Amygdala (tissue), 56 donors: ENCODE data around the gene DNAJC2.
"Not testable (repeated sequence)": the region's sequence is repeated elsewhere in the genome, so short reads cannot be mapped to it uniquely, and the experiment has no call there.

Experiments used
- DNase-seq, 56 donors: peaks; one replicate each; lab custom pipeline; 2025; lab: John Stamatoyannopoulos, UW

DNAJC2 gene

DNA sequence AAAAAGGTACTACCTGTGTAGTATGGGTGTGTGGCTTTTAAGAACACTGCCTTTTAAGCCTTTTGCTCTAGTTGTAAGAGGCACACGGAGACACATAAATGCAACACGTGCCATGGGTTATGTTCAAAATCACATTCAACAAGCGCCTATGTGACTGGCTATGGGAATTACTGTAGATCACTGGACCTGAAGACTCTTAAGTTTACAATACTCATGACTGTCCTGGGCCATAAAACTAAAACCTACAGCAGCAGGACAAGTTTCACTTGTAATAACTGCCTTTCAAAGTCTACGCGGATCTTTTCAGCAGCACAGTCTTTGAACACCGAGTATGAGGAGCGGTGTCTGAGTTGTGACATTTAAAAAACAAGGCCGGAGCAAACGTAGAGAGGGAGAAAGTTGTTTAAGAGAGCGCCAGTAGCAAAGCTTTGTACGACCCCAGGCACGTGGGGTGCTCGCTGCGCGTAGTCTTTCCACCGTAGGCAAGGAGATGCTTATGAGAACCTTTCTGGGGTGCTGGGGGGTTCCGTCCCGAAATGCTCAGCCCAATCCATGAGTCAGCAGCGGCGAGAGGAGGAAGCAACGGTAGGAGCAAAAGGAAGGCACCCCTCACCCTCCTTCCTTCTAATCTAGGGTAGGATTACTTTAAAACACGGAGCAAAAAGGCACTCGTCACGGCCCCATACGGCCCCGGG is 662 bp downstream of the DNAJC2 start:
- peak in 21 of 56 donors; percentile 3 to 58 (median 34) for DNase-seq

DNA sequence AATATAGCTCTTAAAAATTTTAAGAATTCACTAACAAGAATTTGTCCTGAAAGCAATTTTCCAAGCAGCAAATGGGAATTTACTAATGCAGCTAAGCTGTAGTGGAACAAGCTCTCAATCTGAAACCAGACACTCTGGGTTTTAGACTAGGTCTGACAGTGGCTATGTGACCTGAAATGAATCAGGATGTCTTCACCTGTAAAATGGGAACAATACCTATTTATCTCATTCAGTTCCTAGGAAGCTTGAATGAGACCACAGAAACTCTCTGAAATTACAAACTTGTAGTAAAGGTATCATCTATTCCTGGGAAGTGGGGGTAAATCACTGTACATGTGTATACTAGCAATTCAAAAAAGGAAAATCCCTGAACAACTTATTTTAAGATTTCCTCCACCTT is 1.2 kb downstream of the DNAJC2 start:
- DNase-seq, result no peak

DNA sequence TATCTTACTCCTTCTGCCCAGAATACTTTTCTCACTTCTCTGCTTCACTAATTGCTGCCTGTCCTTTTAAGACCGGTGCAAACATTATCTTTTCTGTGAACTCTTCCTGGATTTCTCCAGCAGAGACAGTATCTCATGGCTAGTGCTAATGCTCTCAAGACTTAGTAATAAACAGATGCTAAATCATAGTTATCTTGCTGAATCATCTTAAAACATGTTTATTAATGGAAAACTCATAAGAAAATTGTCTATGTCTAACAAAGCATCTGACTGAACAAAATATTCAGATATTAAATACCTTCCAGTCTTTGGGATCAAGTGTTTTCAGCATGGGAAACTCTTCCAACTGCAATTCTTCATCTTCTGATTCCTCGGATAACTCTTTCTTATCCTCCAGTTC is 3.1 kb downstream of the DNAJC2 start:
- no peak for DNase-seq

DNA sequence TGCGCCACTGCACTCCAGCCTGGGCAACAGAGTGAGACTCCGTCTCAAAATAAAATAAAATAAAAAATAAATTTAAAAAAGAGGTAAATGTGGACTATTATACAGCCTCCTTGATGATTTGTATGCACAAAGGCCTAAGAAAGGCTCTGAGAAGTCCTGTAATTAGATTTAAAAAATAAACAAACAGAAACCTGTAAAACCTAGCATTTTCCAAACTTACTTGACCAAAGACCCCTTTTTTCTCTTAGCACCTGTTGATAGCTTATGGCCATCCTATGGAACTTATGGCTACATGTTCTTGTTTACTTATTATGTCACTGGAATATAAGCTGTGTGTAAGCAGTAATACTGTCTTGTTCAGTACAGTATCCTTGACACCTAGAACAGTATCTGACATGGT is 5.7 kb downstream of the DNAJC2 start:
- no peak for DNase-seq

DNA sequence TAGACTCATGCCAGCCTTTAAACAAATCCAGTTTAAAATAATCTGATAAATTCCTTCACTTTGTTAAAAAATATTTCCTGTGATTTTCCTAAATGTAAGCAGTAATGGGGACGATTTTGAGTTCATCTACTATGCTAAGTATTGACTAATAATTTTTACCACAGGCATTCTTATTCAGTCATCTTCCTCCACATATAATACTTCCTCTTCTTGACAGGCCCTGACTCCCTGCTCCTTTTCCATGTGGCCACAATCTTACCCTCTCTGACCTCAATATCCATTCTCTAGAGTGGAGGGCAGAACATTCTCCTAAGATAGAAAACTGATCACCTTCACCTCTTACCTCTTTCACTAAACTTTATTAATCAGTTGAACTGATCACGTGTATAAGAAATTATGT is 7.8 kb downstream of the DNAJC2 start:
- no peak for DNase-seq

DNA sequence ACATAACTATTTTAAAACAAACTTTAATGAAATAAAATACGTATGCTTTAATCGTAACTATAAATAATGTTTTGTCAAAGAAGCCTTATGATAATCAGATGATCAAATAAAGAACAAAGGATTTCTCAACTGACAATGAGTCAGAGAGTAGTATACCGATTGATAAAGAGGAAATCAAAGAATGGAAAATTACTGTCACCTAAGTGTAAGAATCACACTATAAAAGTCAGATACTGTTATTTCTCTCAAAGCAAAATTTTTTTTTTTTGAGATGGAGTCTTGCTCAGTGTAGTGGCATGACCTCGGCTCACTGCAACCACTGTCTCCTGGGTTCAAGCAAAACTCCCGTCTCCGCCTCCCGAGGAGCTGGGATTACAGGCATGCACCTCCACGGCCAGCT is 18.8 kb downstream of the DNAJC2 start:
- no peak for DNase-seq

DNA sequence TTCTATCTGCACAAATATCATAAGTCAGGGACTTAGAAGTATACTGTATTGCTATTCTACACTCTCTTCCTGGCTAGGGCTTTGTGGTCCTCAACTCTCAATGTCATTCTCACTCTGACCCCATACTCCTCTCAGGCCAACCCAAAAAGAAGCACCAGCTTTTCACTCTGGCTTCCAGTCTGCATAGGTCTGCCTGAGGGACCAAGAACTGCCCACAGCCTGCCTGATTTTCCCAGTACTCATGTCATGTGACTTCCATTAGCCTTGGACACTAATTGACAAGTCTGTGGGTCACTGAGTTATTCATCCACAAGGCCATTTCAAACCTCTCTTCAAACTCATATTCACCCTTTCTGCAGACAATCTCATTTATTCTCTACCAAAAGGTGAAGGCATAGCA is 27.6 kb downstream of the DNAJC2 start:
- DNase-seq, result no peak

DNA sequence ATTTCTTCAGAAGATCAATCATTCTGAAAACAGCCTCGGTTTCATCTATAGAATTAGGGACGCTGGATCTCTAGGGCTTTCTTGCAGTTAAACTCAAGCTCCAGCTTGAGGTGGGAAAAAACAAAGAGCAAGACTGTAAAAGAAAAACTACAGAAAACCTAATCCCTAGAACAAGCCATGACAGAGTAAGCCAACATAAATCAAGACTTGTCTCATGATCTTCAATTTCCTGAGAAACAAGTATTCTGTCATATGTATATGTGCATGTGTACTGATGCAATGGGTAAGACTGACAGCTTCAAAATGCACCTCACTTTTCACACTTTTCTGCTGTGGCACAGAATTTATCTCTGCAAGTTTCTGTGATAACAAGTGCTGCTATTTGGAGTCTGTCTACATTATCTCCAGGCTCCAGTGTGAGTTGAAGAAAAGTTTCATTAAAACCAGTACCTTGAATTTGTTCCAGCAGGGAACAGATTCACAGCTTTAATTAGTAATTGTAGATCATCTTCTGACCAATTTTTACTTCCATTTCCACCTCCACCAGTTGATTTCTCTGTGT is 28.1 kb downstream of the DNAJC2 start:
- no peak for DNase-seq

DNA sequence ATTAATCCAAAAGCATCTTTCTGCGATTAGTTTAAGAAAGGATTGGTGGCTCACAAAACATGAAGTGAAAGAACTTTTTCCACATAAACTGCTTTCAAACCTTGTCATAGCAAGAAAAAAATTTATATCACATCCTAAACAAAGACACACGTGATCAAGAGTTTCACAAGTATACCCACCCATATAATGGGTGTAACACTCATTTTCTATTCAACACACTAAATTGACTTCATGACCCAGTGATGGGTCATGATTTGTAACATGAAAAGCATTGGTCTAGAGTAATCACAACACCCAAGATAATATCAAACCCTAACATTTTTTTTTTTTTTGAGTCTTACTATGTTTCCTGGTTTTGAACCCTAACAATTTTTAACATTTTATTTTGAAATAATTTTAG is 29.7 kb downstream of the DNAJC2 start:
- DNase-seq, result no peak

DNA sequence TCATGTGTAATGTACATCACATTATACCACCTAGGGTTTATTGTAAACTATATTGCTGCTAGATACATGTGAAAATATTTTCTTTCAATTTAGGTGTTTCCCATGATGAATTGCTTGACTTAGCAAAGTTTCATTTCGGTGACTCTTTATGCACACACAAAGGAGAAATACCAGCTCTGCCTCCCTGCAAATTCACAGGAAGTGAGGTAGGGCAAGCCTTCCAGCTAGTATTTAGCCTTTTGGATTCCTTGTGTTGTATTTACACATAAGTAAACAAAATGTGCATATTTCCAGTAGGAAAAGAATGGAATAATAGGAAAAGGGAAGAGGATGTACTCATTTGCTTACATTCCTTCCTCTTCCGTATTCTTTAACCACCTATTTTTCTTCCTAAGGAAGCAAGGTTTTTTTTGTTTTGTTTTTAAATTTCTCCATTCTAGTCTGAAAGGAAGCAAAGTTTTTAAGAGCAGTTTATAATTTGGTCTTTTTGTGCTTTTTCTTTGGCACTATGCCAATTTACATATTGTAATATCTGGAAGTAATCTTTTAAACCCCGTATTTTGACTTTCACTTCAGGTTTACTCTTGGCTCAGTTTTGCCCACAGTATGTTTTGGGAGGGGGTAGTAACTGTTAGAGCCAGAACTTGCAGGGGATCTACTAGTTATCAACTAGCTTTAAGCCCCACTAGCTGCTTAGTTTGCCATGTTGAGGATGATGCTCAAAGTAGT is 36.9 kb downstream of the DNAJC2 start:
- no peak for DNase-seq

DNA sequence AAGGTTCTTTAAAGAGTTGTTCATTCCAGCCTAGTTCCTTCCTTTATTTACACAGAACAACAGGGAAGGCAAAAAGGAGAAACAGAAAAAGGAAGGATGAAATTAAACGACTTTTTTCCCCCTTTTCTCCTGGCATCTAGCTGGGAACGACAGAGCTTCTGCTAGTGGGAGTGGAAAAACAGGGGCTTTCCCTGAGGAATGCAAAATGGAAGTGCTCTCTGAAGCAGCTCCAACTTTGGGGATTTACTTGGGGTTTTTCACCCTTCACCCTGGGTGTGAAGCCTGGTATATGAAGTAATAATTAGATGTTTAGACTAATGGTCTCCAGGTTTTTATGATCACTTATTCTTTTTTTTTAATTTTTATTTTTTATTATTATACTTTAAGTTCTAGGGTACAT is 43.1 kb downstream of the DNAJC2 start:
- DNase-seq, result no peak

DNA sequence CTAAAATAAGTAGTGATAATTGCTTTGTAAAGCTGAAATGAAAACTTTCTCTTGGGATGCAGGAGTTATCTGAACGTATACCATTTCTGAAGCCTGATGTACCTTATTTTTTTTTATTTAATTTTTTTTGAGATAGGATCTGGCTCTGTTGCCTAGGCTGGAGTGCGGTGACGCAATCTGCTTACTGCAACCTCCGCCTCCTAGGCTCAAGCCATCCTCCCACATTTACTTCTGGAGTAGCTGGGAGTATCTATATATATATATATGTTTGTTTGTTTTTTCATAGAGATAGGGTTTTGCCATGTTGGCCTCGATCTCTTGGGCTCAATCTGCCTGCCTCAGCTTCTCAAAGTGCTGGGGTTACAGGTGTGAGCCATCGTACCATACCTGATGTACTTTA is 44.9 kb downstream of the DNAJC2 start:
- no peak for DNase-seq

DNA sequence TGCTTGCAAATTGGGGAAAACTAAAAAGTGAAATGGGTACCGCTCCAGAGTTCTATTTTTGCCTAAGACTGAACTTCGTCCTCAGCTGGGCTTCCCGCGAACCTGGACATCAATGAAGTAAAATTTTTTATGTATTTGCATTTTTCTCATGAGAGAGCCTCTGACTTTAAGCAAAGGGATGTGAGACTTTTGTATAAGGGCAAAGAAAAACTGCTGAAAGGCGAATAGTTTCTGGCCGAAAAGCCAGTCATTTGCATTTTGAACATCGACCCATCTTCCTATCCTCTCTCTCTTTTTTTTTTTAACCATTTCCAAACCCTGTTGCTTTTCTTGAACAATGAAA is 46.8 kb downstream of the DNAJC2 start:
- no peak for DNase-seq

DNA sequence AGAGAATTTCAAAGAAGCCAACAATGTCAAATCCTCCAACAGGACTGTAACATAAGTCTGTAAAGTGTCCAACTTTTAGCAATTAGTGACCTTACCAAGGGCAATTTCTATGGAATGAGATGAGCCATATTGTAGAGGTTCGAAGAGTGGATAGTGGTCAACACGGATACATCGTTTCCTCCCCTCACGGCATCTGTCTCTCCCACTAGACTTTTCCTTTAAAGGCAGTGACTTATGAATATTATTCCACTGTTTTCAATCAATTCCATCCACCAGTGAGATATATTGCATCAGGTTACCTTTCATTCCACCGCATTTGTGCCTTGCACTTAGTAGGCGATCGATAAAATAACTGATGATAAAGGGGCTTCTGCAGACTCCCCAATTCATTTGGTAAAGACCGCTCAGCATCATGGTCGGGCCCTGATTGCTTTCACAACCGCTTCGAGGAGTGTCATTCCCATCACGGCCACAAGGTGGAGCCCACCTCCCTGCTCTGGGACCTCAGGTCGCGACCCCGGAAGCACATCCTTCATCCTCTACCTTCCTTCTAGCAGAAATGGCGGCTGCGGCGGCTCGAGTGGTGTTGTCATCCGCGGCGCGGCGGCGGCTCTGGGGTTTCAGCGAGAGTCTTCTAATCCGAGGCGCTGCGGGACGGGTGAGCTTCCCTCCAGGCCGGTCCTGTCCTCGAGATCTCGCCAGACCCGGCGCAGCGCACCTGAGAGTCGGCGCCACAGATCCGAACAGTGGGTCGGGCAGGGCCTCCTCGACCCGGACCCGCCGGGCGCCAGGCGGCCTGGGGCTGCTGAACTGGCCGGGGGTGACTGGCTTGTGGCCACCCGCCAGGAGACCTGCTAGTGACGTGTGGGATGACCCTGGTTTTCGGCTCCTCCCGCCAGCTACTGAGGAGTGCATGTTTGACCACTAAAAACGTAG is 47.4 kb downstream of the DNAJC2 start, which contains the start of gene PMPCB:
PMPCB (plus strand) TSS at position 535 of the 936 bp plus-strand sequence; CDS start at position 560, 25 bp downstream.
- peak; percentile 61 to 99 (median 90) for DNase-seq

DNA sequence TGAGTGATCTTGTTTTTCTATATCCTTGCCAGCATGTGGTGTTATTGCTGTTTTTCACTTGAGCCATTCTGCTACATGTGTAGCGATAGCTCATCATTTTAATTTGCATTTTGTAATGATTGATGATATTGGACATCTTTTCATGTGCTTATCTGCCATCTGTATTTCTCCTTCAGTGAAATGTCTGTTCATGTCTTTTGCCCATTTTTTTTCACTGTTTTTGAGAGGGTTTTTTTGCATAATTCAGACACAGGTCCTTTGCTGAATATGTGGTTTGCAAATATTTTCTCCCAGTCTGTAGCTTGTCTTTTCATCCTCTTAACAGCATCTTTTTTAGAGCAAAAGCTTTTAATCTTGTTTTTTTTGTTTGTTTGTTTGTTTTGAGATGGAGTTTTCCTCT is 51.0 kb downstream of the DNAJC2 start:
- DNase-seq, result no peak

DNA sequence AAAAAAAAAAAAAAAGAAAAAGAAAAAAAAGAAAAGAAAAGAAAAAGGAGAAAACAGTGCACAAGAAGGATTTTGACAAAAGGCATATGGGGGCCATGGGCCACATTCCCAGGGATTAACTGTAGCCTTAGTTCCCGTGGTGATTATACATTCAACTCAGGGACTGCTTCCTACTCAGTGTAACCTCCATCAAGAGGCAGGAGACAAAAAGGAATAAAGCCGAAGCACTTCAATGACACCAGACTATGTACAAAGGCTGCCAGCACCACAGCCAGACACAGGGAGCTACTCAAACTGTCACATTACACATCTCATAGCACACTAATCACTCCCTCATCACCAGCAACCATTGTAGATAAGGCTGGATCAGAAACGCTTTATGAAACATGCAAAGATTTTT is 52.4 kb downstream of the DNAJC2 start:
- DNase-seq, result no peak

DNA sequence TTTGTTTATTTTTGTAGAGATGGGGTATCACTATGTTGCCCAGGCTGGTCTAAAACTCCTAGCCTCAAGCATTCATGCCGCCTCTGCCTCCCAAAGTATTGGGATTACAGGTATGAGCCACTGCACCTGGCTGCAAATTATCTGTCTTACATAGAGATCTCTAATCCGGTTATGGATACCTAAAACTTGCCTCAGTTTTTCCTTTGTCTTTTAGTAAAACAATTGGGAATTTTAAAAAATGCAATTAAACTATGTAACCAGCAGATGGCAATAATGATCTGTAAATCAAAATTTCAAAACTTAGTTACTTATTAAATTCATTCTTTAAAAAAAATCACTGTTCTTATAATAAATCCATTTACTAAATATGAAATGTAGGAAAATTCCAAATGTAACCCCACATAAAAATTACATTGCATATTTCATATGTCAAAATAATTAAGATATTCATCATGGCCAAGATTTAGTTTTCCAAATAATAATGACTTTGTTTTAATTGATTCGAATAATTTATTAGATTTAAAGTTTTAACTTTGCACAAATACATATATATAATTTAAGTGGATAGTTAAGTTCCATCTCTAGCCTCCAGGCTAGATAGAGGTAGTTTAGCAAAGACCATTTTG is 61.7 kb downstream of the DNAJC2 start:
- DNase-seq, result not testable (repeated sequence)

DNA sequence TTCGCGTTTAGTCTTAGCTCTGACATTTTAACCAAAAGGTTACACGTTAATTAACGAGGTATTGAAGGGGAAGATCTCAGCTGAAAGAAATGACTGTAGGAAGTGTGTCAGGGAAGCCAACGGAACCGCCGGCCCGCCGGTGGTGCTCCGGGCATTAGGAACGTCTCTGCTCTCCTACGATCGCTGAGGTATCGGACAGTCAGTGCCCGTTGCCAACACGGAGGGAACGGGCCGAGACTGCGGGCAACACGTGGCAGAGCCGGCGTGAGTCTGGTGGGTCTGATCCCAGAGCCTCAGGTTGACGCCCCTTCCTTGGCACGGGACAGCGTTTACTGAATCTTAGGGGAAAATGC is 63.8 kb downstream of the DNAJC2 start:
- DNase-seq, result peak in 19 of 56 donors; percentile 4 to 55 (median 23)

DNA sequence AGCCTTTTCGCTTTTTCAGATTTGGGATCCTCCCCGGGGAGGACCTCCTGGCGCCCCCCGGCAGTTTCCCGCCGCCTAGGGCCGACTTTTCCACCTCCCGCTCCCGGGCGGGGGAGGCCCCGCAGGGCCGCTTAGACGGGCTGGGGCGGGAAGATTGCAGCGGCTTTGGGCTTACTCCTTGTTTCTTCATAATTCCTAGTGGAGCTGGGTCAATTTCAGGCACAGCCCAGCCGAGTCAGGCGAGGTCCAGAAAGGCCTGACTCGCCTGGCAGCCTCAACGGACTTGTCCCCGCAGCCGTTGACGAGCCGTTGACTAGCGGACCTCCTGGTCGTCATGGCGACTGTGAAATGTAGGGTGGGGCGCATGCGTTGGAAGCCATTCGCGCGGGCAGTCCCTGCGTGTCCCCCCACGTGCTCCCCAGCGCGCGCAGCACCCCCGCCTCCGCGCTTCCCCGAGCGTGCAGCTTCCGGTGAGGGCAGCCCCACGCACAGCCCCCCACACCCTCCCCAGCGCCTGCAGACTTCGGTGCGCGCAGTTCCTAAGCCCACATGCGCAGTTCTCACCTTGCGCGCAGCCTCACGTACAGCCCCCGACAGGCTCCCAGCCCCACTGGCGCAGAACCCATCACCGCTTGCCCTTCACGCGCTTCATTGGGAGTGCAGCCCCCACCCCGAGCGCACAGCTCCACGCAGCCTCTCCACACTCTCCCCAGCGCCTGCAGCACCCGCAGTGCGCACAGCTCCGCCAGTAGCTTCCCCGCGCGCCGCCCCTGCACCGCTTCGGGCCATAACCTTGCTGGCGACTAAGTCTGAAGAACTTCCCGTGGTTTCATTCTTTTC is 64.4 kb downstream of the DNAJC2 start:
- DNase-seq, result peak in 55 of 56 donors; percentile 9 to 86 (median 68)

DNA sequence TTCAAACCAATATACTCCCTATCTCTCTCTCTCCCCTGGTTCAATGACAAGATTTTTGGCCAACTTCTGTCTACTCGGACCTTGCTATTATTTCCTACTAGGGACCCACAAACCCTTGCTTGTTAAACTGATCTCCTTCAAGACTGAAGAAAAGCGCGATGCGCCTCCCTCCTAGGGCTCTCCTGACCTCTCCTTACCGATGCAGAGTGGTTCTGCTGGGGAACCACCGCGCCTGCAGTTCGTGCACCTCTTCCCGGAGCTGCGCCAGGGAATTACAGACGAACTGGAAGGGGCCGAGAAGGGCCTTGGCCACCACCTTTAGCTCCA is 65.0 kb downstream of the DNAJC2 start:
- DNase-seq, result peak in 10 of 56 donors; percentile 1 to 64 (median 34)
